Smooth muscle cell (in vitro differentiated cells): ENCODE measurements around the gene TNS3. TPM values are rescaled to one million over a fixed set of nuclear protein-coding genes. Genes with fewer than 3 reads are reported as not detected.

ENCODE experiments used
- DNase-seq: peaks from one replicate; lab custom pipeline; 2025; ENCODE audit not compliant: unreplicated experiment; lab: John Stamatoyannopoulos, UW
- H2AFZ ChIP-seq: fragments of 200-600 bp; sonication (generic); 2 replicates; pipeline ENCODE4 v1.6.0; 2016; ENCODE audit warnings: antibody characterized with exemption, low read depth, mild to moderate bottlenecking
- H3F3A ChIP-seq: fragments of 200-600 bp; sonication (generic); 2 replicates; pipeline ENCODE4 v1.6.0; 2017; ENCODE audit warnings: antibody characterized with exemption, low read depth
- H3K27ac ChIP-seq: fragments of 200-600 bp; sonication (generic); 2 replicates; pipeline ENCODE4 v1.5.1; 2016; ENCODE audit warnings: low read depth, mild to moderate bottlenecking
- H3K27me3 ChIP-seq: fragments of 200-600 bp; sonication (generic); 2 replicates; pipeline ENCODE4 v1.6.1; 2016; ENCODE audit warnings: low read depth, mild to moderate bottlenecking
- H3K36me3 ChIP-seq: fragments of 200-600 bp; sonication (generic); 2 replicates; pipeline ENCODE4 v1.5.1; 2016; ENCODE audit warnings: low read depth
- H3K4me1 ChIP-seq: fragments of 200-600 bp; sonication (generic); 2 replicates; pipeline ENCODE4 v1.5.1; 2016; ENCODE audit warnings: low read depth
- H3K4me2 ChIP-seq: fragments of 200-600 bp; sonication (generic); 2 replicates; pipeline ENCODE4 v1.6.0; 2016; ENCODE audit warnings: mild to moderate bottlenecking
- H3K4me3 ChIP-seq: fragments of 200-600 bp; sonication (generic); 2 replicates; pipeline ENCODE4 v1.5.1; 2016; ENCODE audit warnings: mild to moderate bottlenecking
- H3K79me2 ChIP-seq: fragments of 200-600 bp; sonication (generic); 2 replicates; pipeline ENCODE4 v1.6.0; 2016; ENCODE audit warnings: low read depth, mild to moderate bottlenecking
- H3K9ac ChIP-seq: fragments of 200-600 bp; sonication (generic); 2 replicates; pipeline ENCODE4 v1.6.0; 2016; ENCODE audit warnings: low read depth
- H3K9me3 ChIP-seq: fragments of 200-600 bp; sonication (generic); replicated peaks from 2 replicates; pipeline ENCODE4 v1.5.1; 2016; ENCODE audit warnings: low read depth
- H4K20me1 ChIP-seq: fragments of 200-600 bp; sonication (generic); 2 replicates; pipeline ENCODE4 v1.6.0; 2016; ENCODE audit warnings: low read depth
- WGBS: methylation state at CpG from one replicate; pipeline ENCODE4 v1.1.7; 2016; ENCODE audit warnings: low lambda C conversion rate; 5-methylcytosine and 5-hydroxymethylcytosine counted together
- polyA plus RNA-seq: library from polyadenylated mRNA; unstranded; fragments of >200 nt; fragmentation: Nextera tagmentation; extraction: Ambion mirVana; gene quantifications from 2 replicates; pipeline ENCODE4 v1.2.1, GENCODE V29; 2016
- total RNA-seq: library from RNA; depleted of rRNA; stranded (reverse); fragments of >200 nt; gene quantifications from 2 replicates; pipeline ENCODE4 v1.2.3, GENCODE V29; 2014
- TF ChIP-seq, protein P1 (sequence below): fragments of 200-600 bp; sonication (generic); IDR thresholded peaks from 2 replicates; pipeline ENCODE4 v1.5.1; 2017; ENCODE audit warnings: borderline replicate concordance, mild to moderate bottlenecking, antibody characterized with exemption; ENCODE audit not compliant: insufficient read depth, poor library complexity, severe bottlenecking

The TNS3 gene
- total and polyA plus RNA-seq, 2 experiments from 2014 or later: 32.6 to 50.5 TPM

DNA sequence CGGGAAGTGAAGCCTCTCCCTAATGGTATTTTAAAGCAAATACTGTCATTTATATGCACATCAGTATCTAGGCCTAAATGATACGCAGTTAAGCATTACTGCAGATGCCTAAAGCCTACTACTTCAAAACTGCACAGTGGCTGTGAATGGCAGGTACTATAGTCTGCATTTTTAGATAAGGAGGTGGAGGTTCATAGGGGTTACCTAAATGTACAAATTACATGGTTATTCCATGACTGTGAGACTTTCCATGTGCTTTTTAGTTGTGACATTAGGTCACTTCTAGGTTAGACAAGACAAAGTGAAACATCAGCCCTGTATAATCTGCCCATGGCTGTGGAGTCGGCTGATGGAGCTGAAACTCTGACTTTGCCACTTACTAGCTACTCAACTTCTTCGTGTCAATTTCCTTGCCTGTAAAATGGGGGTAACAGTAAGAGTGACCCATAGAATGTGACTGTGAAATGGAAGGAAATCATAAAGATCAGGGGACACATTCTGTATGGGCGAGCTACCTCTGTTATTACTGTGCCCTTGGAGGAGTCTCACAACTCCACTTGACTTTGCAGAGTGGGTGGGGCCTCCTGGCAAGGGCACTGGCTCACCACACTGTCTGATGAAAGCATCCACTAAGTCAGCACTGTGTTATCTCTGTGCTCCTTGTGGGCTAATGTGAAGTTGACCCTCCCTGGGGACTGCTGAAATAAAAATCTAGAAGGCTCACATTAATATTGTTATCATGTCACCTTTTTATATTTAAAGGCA is 239.4 kb downstream of the TNS3 start:
- Histone ChIP-seq H3F3A (no peaks in the 10 kb centered on the region), H3K79me2 (no peaks in the 10 kb centered on the region), H3K27me3 (no peaks in the 10 kb centered on the region), H3K4me2 (no peak overlapping the region), H3K4me3 (no peak overlapping the region), H3K36me3 (peaks cover 8% of the 10 kb centered on the region), H3K4me1 (no peaks in the 10 kb centered on the region), H4K20me1 (peaks cover 32% of the 10 kb centered on the region), H3K9ac (no peak overlapping the region), H2AFZ (no peak overlapping the region), H3K9me3 (no peaks in the 10 kb centered on the region), H3K27ac (no peak overlapping the region)
- DNase-seq: no peak
- WGBS: 98% methylated on average over 5 of the region's 5 CpGs
- TF ChIP-seq, protein P1, sequence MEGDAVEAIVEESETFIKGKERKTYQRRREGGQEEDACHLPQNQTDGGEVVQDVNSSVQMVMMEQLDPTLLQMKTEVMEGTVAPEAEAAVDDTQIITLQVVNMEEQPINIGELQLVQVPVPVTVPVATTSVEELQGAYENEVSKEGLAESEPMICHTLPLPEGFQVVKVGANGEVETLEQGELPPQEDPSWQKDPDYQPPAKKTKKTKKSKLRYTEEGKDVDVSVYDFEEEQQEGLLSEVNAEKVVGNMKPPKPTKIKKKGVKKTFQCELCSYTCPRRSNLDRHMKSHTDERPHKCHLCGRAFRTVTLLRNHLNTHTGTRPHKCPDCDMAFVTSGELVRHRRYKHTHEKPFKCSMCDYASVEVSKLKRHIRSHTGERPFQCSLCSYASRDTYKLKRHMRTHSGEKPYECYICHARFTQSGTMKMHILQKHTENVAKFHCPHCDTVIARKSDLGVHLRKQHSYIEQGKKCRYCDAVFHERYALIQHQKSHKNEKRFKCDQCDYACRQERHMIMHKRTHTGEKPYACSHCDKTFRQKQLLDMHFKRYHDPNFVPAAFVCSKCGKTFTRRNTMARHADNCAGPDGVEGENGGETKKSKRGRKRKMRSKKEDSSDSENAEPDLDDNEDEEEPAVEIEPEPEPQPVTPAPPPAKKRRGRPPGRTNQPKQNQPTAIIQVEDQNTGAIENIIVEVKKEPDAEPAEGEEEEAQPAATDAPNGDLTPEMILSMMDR: no peak

DNA sequence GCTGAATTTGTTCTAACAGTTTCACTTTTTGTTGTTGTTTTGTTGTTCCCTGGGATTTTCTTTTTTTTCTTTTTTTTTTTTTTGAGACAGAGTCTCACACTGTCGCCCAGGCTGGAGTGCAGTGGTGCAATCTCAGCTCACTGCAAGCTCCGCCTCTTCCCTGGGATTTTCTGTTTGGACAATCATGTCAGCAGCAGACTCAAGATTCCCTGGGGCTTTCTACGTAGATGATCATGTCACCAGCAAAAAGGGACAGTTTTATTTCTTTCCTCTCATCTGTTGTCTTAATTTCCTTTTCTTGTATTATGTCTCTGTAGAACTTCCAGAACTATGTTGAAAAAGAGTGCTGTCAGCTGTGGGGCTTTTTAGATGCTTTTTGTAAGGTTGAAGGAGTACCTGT is 241.4 kb downstream of the TNS3 start:
- Histone ChIP-seq H3K79me2 (no peaks in the 10 kb centered on the region), H3K9ac (no peak overlapping the region), H4K20me1 (peaks cover 32% of the 10 kb centered on the region), H3K4me2 (no peak overlapping the region), H3K36me3 (peaks cover 8% of the 10 kb centered on the region), H3K27ac (no peak overlapping the region), H3K27me3 (no peaks in the 10 kb centered on the region), H3K9me3 (no peaks in the 10 kb centered on the region), H2AFZ (no peak overlapping the region), H3K4me1 (peaks cover 3% of the 10 kb centered on the region), H3K4me3 (no peak overlapping the region), H3F3A (peaks cover 3% of the 10 kb centered on the region)
- TF ChIP-seq, protein P1: no peak
- 91% methylated on average over 3 of the region's 3 CpGs for WGBS
- no peak for DNase-seq

DNA sequence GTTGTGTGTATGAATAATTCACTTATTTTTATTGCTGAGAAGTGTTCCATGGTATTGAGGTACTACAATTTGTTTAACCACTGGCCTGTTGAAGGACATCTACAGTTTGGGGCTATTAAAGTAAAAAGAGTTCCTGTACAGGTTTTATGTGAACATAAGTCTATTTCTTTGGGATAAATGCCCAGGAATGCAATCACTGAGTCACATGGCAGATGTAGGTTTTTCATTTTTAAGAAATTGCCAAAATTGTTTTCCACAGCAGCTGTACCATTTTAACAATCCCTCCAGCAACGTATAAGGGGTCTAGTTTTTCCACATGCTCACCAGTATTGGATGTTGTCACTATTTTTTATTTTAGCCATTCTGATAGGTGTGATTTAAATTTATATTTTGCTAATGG is 243.9 kb downstream of the TNS3 start:
- Histone ChIP-seq H3F3A (peaks cover 3% of the 10 kb centered on the region), H3K27ac (no peak overlapping the region), H3K9ac (no peak overlapping the region), H3K4me2 (no peak overlapping the region), H3K79me2 (no peaks in the 10 kb centered on the region), H3K9me3 (no peaks in the 10 kb centered on the region), H2AFZ (no peak overlapping the region), H4K20me1 (peaks cover 42% of the 10 kb centered on the region), H3K4me1 (peaks cover 7% of the 10 kb centered on the region), H3K4me3 (no peak overlapping the region), H3K27me3 (no peaks in the 10 kb centered on the region), H3K36me3 (peaks cover 8% of the 10 kb centered on the region)
- TF ChIP-seq, protein P1: no peak
- 97% methylated on average over 1 of the region's 1 CpG for WGBS
- DNase-seq: no peak

DNA sequence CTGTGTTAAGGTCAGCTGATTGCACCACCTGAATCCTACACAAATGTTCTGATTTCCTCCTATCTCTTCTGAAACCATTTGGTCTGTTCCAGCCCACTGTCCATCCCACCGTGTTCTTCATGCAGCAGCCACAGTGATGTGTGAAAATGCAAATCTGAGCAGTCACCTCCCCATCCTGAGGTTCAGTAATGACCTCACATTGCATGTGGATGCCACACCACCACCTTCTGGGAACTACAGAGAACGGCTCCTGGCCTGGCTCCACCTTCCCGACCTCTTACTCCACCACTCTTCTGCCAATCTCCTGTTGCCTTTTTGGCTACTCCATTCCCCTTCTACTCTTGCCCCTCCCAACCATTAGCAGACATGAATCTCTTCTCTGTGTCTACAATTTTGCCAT is 244.4 kb downstream of the TNS3 start:
- H3F3A ChIP-seq: peaks cover 3% of the 10 kb centered on the region
- H3K79me2 ChIP-seq: no peaks in the 10 kb centered on the region
- peaks cover 8% of the 10 kb centered on the region for H3K36me3 ChIP-seq
- H3K9ac ChIP-seq: no peak overlapping the region
- no peak overlapping the region for H2AFZ ChIP-seq
- TF ChIP-seq, protein P1: no peak
- H3K27ac ChIP-seq: no peak overlapping the region
- WGBS: 82% methylated on average over 3 of the region's 3 CpGs
- peaks cover 42% of the 10 kb centered on the region for H4K20me1 ChIP-seq
- H3K4me3 ChIP-seq: no peak overlapping the region
- peaks cover 7% of the 10 kb centered on the region for H3K4me1 ChIP-seq
- no peak for DNase-seq
- no peaks in the 10 kb centered on the region for H3K9me3 ChIP-seq
- no peaks in the 10 kb centered on the region for H3K27me3 ChIP-seq
- H3K4me2 ChIP-seq: no peak overlapping the region
